Stimulated activated CD4-positive, alpha-beta T cell treated with anti-CD3 and anti-CD28 coated beads, Interleukin-4, amount 100 ng/mL, for 24 hours (primary cell): ENCODE data around the gene SELENOO.
"Not testable (repeated sequence)": the region's sequence is repeated elsewhere in the genome, so short reads cannot be mapped to it uniquely, and the experiment has no call there.

Source experiments
- DNase-seq: peaks from one replicate; pipeline ENCODE4 v3.0.0-alpha.2; 2020

Gene SELENOO

GRCh38 chr22:50200461-50201190, at the start of gene SELENOO:
Gene SELENOO, plus strand, starts transcription at chr22:50201011. Its CDS starts 26 bp downstream, at chr22:50201037.
- peak; percentile 93 for DNase-seq

- DNase-seq, result no peak
Observed at GRCh38 chr22:50151571-50152537, 49.0 kb upstream of the SELENOO start.

- no peak for DNase-seq
Observed at GRCh38 chr22:50153056-50153755, 47.6 kb upstream of the SELENOO start.

- DNase-seq, result no peak
Observed at GRCh38 chr22:50153756-50154140, 47.1 kb upstream of the SELENOO start.

DNA sequence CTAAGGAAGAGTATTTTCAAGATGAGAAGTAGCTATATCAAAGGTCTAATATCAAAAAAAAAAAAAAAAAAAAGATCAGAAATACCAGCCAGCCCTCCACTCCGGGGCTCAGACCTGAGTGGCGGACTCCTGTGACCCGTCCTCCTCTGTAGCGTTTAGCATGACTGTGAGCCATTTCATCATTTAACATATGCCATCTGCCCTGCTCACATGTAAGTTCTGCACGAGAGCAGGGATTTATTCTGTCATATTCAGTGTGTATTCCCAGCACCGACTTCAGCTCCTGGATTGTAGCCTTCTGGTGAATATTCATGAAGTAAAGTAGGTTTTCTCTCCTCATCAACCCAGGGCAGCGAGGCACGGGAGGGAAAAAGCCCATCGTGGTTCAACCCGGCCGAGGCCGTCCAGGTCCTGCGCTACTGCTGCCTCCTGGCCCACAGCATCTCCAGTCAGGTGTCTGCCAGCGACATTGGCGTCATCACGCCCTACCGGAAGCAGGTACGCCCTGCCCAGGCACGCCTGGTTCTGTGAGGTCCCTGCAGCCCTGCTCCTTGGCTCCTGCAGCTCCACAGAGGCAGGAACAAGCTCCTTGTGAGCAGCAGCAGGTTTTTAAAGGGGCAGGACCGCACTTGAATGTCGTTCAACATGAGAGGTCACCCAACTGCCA, 43.0 kb upstream of the SELENOO start:
- no peak for DNase-seq

- DNase-seq, result no peak
Observed at GRCh38 chr22:50160947-50161346, 39.9 kb upstream of the SELENOO start.

DNA sequence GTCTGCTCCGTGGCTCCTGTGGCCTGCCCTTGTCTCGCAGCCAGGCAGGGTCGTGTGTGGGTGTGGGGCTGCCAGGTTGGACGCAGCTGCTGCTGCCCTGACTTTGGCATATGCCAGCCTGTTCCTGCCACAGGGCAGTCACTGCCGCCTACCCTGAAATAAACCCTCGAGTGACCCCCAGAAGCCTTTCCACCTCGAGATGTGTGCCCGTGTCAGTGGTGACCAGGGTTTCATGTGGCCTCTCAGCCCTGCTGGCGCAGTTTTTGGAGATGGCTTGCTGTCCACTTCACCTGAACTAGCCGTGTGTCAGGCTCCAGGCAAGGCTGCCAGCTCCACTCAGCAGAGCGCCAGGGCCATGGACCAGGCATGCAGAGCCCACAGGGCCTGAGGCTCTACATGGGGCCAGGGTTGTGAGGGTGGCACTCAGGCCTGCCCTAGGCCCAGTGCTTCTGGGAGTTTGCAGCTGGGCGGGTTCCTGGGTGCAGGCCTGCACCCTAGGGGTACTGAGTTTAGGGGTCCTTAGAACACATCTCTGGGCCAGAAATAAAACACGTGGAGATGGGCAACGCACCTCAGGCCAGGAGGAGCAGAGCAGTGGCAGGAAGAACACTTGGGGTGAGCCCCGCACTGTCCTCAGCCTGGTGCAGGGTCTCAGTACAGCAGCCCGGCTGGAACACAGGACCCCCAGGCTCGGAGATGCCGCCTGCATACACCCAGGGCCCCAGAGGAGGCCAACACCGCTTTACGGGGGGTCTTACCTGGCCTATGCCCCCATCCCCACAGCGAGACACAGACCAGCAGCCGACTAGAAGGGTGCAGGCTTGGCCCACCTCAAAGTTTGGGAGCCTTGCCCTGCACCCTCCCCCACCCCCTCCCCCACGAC, 39.1 kb upstream of the SELENOO start:
- DNase-seq, result no peak

GRCh38 chr22:50162391-50162956, 38.3 kb upstream of the SELENOO start:
- no peak for DNase-seq

DNA sequence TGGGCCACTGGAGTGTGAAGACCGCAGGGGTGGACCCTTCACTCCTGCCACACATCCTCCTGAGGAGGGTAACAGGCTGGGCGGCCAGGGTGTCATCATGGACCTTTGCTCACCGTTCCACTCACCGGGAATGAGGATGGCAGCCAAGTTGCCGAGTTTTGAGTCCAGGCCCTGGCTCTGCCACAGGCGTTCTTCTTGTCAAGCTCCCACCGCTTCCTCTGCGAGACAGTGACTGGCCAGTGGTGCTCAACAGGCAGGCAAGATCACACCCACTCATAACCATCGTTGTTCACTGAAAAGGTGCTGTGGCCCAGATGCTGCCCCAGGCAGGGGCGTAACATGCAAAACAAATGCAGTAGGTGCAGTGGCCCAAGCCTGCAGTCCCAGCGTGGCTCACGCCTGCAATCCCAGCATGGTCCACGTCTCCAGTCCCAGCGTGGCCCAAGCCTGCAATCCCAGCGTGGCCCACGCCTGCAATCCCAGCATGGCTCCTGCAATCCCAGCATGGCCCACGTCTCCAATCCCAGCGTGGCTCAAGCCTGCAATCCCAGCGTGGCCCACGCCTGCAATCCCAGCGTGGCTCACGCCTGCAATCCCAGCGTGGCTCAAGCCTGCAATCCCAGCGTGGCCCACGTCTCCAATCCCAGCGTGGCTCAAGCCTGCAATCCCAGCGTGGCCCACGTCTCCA, 35.2 kb upstream of the SELENOO start:
- DNase-seq, result no peak

GRCh38 chr22:50167689-50168489, 32.9 kb upstream of the SELENOO start:
- DNase-seq, result no peak

DNA sequence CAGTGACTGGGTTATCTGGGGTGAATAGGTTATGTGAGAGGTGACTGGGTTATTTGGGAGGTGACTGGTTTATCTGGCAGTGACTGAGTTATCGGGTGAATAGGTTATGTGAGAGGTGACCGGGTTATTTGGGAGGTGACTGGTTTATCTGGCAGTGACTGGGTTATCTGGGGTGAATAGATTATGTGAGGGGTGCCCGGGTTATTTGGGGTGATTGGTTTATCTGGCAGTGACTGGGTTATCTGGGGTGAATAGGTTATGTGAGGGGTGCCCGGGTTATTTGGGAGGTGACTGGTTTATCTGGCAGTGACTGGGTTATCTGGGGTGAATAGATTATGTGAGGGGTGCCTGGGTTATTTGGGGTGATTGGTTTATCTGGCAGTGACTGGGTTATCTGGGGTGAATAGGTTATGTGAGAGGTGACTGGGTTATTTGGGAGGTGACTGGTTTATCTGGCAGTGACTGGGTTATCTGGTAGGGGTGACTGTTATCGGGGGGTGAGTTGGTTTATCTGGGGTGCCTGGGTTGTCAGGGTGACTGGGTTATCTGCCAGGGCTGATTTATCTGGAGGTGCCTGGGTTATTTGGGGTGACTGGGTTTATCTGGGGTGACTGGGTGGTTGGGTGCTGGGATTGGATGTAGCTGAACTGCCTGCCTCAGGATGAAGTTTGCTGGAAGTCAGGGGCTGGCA, 32.2 kb upstream of the SELENOO start:
- not testable (repeated sequence) for DNase-seq

- DNase-seq, result no peak
Observed at GRCh38 chr22:50169181-50169759, 31.5 kb upstream of the SELENOO start.

GRCh38 chr22:50169774-50170341, 31.0 kb upstream of the SELENOO start:
- DNase-seq, result peak; percentile 69

DNA sequence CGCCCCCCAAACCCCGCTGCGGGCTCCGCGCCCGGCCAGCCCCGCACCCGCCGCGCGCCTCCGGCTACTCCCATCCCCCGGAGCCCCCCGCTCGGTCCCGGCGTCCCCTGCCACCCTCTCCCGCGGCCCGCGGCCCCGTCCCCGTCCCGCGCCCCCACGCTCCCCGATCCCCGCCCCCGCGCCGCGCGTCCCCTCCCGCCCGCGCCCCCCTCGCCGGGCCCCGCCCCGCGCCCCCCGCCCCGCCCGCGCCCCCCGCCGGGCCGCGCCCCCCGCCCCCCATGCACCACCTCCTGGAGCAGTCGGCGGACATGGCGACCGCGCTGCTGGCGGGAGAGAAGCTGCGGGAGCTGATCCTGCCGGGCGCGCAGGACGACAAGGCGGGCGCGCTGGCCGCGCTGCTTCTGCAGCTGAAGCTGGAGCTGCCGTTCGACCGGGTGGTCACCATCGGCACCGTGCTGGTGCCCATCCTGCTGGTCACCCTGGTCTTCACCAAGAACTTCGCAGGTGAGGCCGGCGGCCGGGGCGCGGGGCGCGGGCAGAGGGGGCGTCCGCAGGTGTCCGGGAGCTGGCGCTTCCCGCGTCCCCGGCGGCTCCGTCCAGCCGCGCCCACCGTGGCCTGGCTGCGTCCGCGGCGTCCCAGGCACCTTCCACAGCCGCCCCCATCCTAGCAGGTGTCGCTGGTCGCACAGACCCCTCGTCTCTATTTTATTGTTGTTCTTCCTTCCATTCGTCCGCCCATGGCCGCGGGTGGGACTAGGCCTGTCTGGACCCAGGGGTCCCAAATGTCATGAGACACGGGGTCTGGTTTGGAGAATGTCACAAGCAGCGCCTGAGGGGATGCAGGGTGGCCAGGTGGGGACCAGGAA, 30.1 kb upstream of the SELENOO start, which contains the start of gene PANX2:
Gene PANX2, plus strand, starts transcription at position 279 of the 866 bp plus-strand sequence. Its CDS starts 0 bp downstream, at position 279.
- DNase-seq, result no peak

GRCh38 chr22:50171319-50171964, 29.4 kb upstream of the SELENOO start:
- DNase-seq, result no peak

DNA sequence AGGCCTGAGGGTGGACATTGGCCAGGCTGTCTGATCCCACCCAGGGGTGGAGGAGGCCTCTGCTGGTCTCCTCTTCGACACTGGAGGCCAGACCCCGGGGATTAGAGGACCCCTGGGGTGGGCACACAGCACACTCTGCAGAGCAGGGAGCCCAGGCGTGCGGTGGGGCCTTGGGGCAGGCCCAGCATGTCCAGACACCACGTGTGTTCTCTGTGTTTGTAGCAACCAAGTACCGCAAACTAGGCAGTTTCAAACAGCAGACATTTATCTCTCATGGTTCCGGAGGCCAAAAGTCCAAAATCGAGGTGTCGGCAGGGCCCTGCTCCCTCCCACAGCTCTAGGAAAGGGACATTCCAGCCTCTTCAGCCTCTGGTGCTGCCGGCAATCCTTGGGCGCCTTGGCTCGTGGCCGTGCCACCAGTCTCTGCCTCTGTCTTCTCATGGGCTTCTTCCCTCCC, 28.8 kb upstream of the SELENOO start:
- no peak for DNase-seq
